Endothelial cell of umbilical vein (primary cell): Measurements from ENCODE around the gene LPP. TPM values are rescaled to one million over a fixed set of nuclear protein-coding genes. Genes with fewer than 3 reads are reported as not detected.

Experiments
- BruUV-seq: library from RNA; stranded (reverse); fragments of 400-500 nt; replicated peaks from 2 replicates; lab custom pipeline; 2021; lab: Mats Ljungman, UMichigan
- CTCF ChIA-PET: fragments of 300-600, 350-600 bp; sonication (Branson Sonifier 250); formaldehyde crosslinking; loops from one replicate; lab custom pipeline; 2021; ENCODE audit warnings: antibody characterized with exemption, inconsistent platforms; lab: Charles Lee
- POLR2A ChIA-PET: fragments of 300-600, 350-600 bp; sonication (Branson Sonifier 250); formaldehyde crosslinking; loops from one replicate; lab custom pipeline; 2021; ENCODE audit warnings: antibody characterized with exemption, inconsistent platforms; lab: Charles Lee
- DNase-seq: peaks from one replicate; pipeline ENCODE4 v3.0.0-alpha.2; 2011; ENCODE audit warnings: low read depth, low spot score
- FAIRE-seq: peaks from 2 replicates; lab custom pipeline; 2011; peaks lifted over from hg19 to GRCh38; lab: Jason Lieb, UNC
- H2AFZ ChIP-seq: 2 replicates; pipeline ENCODE4 v1.6.0; 2012; ENCODE audit warnings: low read depth, low read length, control low read depth, inconsistent platforms
- H3K27ac ChIP-seq: 2 replicates; pipeline ENCODE4 v1.5.1; 2011; ENCODE audit warnings: low read depth, mild to moderate bottlenecking, control low read depth, low read length, moderate library complexity; ENCODE audit not compliant: insufficient read depth
- H3K27me3 ChIP-seq, 2 experiments: 2 replicates each; pipeline versions ENCODE4 v1.6.0 to v1.6.1; 2011; ENCODE audit warnings: low read length in 2 of 2, mixed read lengths in 1 of 2; ENCODE audit not compliant: control insufficient read depth in 2 of 2, insufficient read depth in 2 of 2
- H3K36me3 ChIP-seq, 2 experiments: 2 replicates in 1 of 2; 3 replicates in 1 of 2; pipeline ENCODE4 v1.5.1; 2011; ENCODE audit warnings: low read length in 2 of 2, mild to moderate bottlenecking in 1 of 2, moderate library complexity in 1 of 2; ENCODE audit not compliant: control insufficient read depth in 2 of 2, insufficient read depth in 2 of 2; ENCODE audit errors: extremely low read depth in 1 of 2
- H3K4me1 ChIP-seq: 3 replicates; pipeline ENCODE4 v1.5.1; 2011; ENCODE audit warnings: mild to moderate bottlenecking, low read length; ENCODE audit not compliant: control insufficient read depth, insufficient read depth; ENCODE audit errors: extremely low read depth
- H3K4me2 ChIP-seq: 2 replicates; pipeline ENCODE4 v1.6.1; 2011; ENCODE audit warnings: low read length, control low read depth, mixed read lengths; ENCODE audit not compliant: insufficient read depth
- H3K4me3 ChIP-seq, 3 experiments: fragments of 200-600 bp in 1 of 3; sonication (generic), shearing (Covaris generic) in 1 of 3; replicated peaks in 1 of 3; 2 replicates each; pipeline ENCODE4 v1.5.1; 2011 to 2016; ENCODE audit warnings: control low read depth in 3 of 3, low read length in 3 of 3, mild to moderate bottlenecking in 2 of 3, inconsistent platforms in 1 of 3, low read depth in 1 of 3, moderate library complexity in 1 of 3; ENCODE audit not compliant: insufficient read depth in 1 of 3
- H3K79me2 ChIP-seq: 2 replicates; pipeline ENCODE4 v1.6.0; 2012; ENCODE audit warnings: low read length, inconsistent platforms; ENCODE audit not compliant: control insufficient read depth, insufficient read depth
- H3K9ac ChIP-seq: replicated peaks from 2 replicates; pipeline ENCODE3; 2011; ENCODE audit warnings: low read length, control low read depth; ENCODE audit not compliant: insufficient read depth; ENCODE audit errors: extremely low read depth
- H3K9me1 ChIP-seq: replicated peaks from 3 replicates; pipeline ENCODE4 v1.6.0; 2011; ENCODE audit warnings: mild to moderate bottlenecking, low read length; ENCODE audit not compliant: control insufficient read depth, insufficient read depth; ENCODE audit errors: extremely low read depth
- H3K9me3 ChIP-seq: replicated peaks from 2 replicates; pipeline ENCODE4 v1.5.1; 2012; ENCODE audit warnings: low read length, inconsistent platforms; ENCODE audit not compliant: control insufficient read depth, insufficient read depth
- H4K20me1 ChIP-seq: replicated peaks from 2 replicates; pipeline ENCODE3; 2011; ENCODE audit warnings: mild to moderate bottlenecking, low read length; ENCODE audit not compliant: control insufficient read depth, insufficient read depth; ENCODE audit errors: extremely low read depth
- CTCF ChIP-seq, 2 donors: IDR thresholded peaks; 1 replicate in 1 of 2; 2 replicates in 1 of 2; pipeline ENCODE4 v1.5.1; 2011; ENCODE audit warnings: low read length in 2 of 2, mild to moderate bottlenecking in 2 of 2, moderate library complexity in 2 of 2, control low read depth in 1 of 2, inconsistent platforms in 1 of 2, low read depth in 1 of 2; ENCODE audit not compliant: insufficient read depth in 1 of 2; ENCODE audit errors: extremely low read depth in 1 of 2
- EZH2 ChIP-seq: IDR thresholded peaks from 2 replicates; pipeline ENCODE4 v1.6.1; 2012; ENCODE audit warnings: borderline replicate concordance, low read depth, mild to moderate bottlenecking, moderate library complexity, low read length, inconsistent platforms; ENCODE audit not compliant: severe bottlenecking
- FOS ChIP-seq: IDR thresholded peaks from 2 replicates; pipeline ENCODE4 v1.6.1; 2011; ENCODE audit warnings: mild to moderate bottlenecking, low read length, moderate library complexity, borderline replicate concordance; ENCODE audit not compliant: insufficient read depth
- GATA2 ChIP-seq: IDR thresholded peaks from 2 replicates; pipeline ENCODE4 v1.7.0; 2011; ENCODE audit warnings: low read depth, mild to moderate bottlenecking, moderate library complexity, mixed read lengths, low read length; ENCODE audit not compliant: insufficient read length, insufficient read depth
- JUN ChIP-seq: IDR thresholded peaks from 2 replicates; pipeline ENCODE4 v1.6.1; 2011; ENCODE audit warnings: borderline replicate concordance, low read depth; ENCODE audit not compliant: insufficient read length, insufficient read depth
- MAX ChIP-seq: IDR thresholded peaks from 2 replicates; pipeline ENCODE4 v1.6.1; 2011; ENCODE audit not compliant: insufficient read depth, insufficient read length
- MYC ChIP-seq: IDR thresholded peaks from one replicate; pipeline ENCODE4 v1.6.1; 2011; ENCODE audit warnings: mild to moderate bottlenecking, low read depth, low read length
- POLR2A ChIP-seq: IDR thresholded peaks from 2 replicates; pipeline ENCODE4 v1.6.1; 2012; ENCODE audit warnings: low read depth, mild to moderate bottlenecking, control low read depth, low read length
- dilution Hi-C: fragments of 300-500 bp; cut with MboI; formaldehyde crosslinking; loops from one replicate; pipeline ENCODE4 v1.15.0; 2019; ENCODE audit warnings: low sequenced_read_pairs; ENCODE audit not compliant: extremely low pct_ligation_motif_present
- intact Hi-C: fragments of 100-400 bp; cut with micrococcal nuclease; formaldehyde crosslinking; loops from one replicate; pipeline ENCODE4 v1.10.0; 2022
- polyA plus RNA-seq, 4 experiments: library from polyadenylated mRNA; depleted of rRNA in 3 of 4; stranded (reverse) in 3 of 4; unstranded in 1 of 4; fragments of >200 nt; gene quantifications; 2 replicates each; pipeline versions ENCODE4 v1.2.1 to v1.2.3, GENCODE V29; 2011 to 2012; ENCODE audit warnings: missing spikeins in 1 of 4
- total RNA-seq: library from RNA; stranded (reverse); gene quantifications from 2 replicates; pipeline ENCODE4 v1.2.3, GENCODE V29; 2021

The LPP gene
- total and polyA plus RNA-seq, 2 donors (not counting 3 experiments of a cell fraction or from before 2014, with no cell fraction given), result 16.9 to 153 TPM

GRCh38 chr3:188446766-188447165 is 292.8 kb downstream of the LPP start:
- CTCF ChIA-PET, result interaction anchor here (0.7 kb wide), 1 partner anchor 20 kb away, joined by 3 read pairs; no protein-coding TSS in a partner anchor
- no peak for FAIRE-seq

More at GRCh38 chr3:188446766-188447165, 292.8 kb downstream of the LPP start:
- Histone ChIP-seq H3K27ac (no peak overlapping the region), H2AFZ (no peak overlapping the region), H3K4me3 (no peak overlapping the region), H4K20me1 (no peaks in the 10 kb centered on the region), H3K27me3 (no peaks in the 10 kb centered on the region), H3K9me1 (no peaks in the 10 kb centered on the region), H3K79me2 (no peaks in the 10 kb centered on the region), H3K4me2 (no peak overlapping the region), H3K9me3 (no peaks in the 10 kb centered on the region), H3K36me3 (no peaks in the 10 kb centered on the region), H3K9ac (no peak overlapping the region), H3K4me1 (peaks cover 6% of the 10 kb centered on the region)
- intact Hi-C loops (no loop called here), dilution Hi-C loops (no loop called here)
- POLR2A ChIA-PET, result no interaction called here
- no peak for DNase-seq
- BruUV-seq, result no TSS peak
- no peak for TF ChIP-seq CTCF (IDR thresholded peaks at IDR 0.05; ENCODE audit: extremely low read depth in 1 of 2, insufficient read depth in 1 of 2, low read depth in 1 of 2, low read length in 2 of 2)
- TF ChIP-seq FOS, result no peak
- no peak for TF ChIP-seq EZH2
- TF ChIP-seq POLR2A, result no peak
- TF ChIP-seq MYC, result no peak
- no peak for TF ChIP-seq JUN
- no peak for TF ChIP-seq MAX
- no peak for TF ChIP-seq GATA2
